PC-9 (cell line): ENCODE data around the gene TEX53.

Source experiments
- EZH2 ChIP-seq: fragments of 200-600 bp; sonication (generic); IDR thresholded peaks from 2 replicates; pipeline ENCODE4 v1.8.0; 2017; ENCODE audit warnings: antibody characterized with exemption, low read depth
- TF ChIP-seq, protein P1 (sequence below): fragments of 200-600 bp; sonication (generic); conservative IDR thresholded peaks from 2 replicates; pipeline ENCODE4 v1.6.1; 2017; ENCODE audit warnings: mixed run types, antibody characterized with exemption, mild to moderate bottlenecking, moderate library complexity

DNA sequence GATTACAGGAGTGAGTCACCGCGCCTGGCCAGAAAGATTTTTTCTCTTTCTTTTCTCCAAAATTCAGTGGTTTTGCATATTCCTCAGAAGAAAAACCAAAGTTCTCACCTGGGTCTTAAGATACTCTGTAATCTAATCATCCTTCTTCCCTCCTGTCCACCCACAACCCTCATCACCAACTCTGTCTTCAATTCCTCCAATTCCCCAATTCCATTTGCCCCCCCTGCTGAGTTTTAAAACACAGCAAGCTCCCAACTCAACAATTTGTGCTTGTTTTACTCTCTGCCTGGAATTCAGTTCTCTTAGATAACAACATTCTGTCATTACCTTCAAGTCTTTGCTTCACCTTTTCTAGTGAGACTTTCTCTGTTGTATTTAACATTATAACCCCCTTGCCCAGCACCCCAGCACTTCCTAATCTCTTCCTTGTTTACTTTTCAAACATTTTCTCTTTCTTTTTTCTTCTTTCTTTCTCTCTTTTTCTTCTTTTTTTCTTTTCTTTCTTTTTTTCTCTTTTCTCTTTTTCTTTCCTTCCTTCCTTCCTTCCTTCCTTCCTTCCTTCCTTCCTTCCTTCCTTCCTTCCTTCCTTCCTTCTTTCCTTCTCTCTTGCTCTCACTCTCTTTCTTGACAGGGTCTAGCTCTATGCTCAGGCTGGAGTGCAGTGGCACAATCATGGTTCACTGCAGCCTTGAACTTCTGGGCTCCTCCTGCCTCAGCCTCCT is 16.6 kb upstream of the TEX53 start:
- TF ChIP-seq, protein P1, sequence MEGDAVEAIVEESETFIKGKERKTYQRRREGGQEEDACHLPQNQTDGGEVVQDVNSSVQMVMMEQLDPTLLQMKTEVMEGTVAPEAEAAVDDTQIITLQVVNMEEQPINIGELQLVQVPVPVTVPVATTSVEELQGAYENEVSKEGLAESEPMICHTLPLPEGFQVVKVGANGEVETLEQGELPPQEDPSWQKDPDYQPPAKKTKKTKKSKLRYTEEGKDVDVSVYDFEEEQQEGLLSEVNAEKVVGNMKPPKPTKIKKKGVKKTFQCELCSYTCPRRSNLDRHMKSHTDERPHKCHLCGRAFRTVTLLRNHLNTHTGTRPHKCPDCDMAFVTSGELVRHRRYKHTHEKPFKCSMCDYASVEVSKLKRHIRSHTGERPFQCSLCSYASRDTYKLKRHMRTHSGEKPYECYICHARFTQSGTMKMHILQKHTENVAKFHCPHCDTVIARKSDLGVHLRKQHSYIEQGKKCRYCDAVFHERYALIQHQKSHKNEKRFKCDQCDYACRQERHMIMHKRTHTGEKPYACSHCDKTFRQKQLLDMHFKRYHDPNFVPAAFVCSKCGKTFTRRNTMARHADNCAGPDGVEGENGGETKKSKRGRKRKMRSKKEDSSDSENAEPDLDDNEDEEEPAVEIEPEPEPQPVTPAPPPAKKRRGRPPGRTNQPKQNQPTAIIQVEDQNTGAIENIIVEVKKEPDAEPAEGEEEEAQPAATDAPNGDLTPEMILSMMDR = no peak
- TF ChIP-seq EZH2 = no peak
